GM12875 (cell line): ENCODE measurements around the gene FGD1.

Experiments
- H3K4me3 ChIP-seq: one replicate; pipeline ENCODE4 v1.5.1; 2011; ENCODE audit warnings: low read depth, low read length, control low read depth
- TF ChIP-seq, protein P1 (sequence below): IDR thresholded peaks from 2 replicates; pipeline ENCODE4 v1.5.1; 2011; ENCODE audit warnings: low read depth, mild to moderate bottlenecking, control low read depth, inconsistent platforms, low read length, moderate library complexity, borderline replicate concordance; ENCODE audit not compliant: insufficient read depth

FGD1 gene

DNA sequence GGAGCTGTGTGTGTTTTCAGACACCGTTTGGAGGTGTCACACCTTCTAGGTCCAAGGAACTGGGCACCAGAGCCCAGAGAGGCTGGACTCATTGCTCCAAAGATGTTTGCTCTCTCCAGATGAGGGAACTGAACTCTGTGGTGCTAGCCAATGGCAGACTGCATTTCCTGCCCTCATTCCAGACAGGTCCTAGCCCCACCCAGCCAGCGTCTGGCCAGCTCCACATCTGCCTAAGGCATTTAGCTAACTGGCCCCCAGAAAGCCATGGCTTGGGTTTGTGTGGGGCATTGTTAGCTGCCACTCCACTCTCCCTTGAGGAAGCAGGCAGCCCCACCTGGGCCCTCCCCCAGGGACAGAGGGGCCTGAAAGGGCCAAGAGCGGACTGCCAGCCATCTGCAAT, 11.4 kb downstream of the FGD1 start:
- TF ChIP-seq, protein P1, sequence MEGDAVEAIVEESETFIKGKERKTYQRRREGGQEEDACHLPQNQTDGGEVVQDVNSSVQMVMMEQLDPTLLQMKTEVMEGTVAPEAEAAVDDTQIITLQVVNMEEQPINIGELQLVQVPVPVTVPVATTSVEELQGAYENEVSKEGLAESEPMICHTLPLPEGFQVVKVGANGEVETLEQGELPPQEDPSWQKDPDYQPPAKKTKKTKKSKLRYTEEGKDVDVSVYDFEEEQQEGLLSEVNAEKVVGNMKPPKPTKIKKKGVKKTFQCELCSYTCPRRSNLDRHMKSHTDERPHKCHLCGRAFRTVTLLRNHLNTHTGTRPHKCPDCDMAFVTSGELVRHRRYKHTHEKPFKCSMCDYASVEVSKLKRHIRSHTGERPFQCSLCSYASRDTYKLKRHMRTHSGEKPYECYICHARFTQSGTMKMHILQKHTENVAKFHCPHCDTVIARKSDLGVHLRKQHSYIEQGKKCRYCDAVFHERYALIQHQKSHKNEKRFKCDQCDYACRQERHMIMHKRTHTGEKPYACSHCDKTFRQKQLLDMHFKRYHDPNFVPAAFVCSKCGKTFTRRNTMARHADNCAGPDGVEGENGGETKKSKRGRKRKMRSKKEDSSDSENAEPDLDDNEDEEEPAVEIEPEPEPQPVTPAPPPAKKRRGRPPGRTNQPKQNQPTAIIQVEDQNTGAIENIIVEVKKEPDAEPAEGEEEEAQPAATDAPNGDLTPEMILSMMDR = no peak
- H3K4me3 ChIP-seq = no peak overlapping the region

DNA sequence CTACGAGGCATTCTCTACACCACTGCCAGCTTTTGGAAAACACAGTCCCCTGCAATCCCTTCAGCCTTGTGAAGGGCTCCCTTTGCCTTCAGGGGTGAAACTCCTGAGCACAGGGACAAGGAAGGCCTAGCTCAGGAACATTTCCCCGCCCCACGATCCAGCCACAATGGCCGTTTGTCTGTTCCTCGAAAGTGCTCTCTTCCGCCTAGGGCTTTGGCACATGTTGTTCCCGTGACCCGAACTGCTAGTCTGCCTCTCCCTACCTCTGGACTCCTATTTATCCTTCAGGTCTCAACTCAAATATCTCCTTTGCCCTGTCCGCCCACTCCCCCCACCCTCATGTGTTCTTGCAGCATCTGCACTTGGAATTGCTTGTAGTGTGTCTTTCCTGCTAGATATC, 12.1 kb downstream of the FGD1 start:
- no peak overlapping the region for H3K4me3 ChIP-seq
- TF ChIP-seq, protein P1 = no peak

DNA sequence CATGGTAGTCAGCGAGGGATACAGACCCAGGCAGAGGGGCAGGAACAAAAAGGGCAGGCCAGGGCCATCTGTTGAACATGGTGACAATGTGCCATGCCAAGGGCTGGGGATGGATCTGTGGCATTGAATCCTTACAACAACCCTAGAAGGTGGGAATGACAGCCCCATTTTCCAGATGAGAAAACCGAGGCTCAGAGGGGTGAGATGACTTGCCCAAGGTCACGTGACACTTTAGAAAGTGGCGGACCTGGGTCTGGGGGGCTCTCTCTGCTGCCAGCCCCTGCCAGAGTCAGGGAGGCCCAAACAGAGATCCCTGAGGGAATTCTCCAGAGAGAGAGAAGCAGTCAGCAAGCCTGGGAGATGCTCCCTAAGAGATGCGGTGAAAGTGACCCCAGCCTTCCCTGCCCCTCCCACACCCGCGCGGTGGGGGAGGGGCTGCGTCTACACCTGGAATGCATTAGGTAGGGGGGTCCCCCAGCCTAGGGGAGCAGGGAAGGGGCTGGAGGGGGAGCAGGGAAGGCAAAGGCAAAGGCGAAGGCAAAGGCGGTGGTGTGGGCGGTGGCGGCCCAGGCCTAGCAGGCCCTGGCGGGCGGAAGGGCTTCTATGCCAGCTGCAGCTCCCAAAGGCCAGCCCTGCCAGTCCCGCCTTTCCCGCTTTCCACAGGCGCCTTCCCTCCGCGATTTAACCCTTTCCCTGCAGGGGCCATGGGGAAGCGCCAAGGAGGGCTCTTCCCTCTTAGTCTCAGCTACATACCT, 13.0 kb downstream of the FGD1 start:
- H3K4me3 ChIP-seq = no peak overlapping the region
- TF ChIP-seq, protein P1 = no peak

DNA sequence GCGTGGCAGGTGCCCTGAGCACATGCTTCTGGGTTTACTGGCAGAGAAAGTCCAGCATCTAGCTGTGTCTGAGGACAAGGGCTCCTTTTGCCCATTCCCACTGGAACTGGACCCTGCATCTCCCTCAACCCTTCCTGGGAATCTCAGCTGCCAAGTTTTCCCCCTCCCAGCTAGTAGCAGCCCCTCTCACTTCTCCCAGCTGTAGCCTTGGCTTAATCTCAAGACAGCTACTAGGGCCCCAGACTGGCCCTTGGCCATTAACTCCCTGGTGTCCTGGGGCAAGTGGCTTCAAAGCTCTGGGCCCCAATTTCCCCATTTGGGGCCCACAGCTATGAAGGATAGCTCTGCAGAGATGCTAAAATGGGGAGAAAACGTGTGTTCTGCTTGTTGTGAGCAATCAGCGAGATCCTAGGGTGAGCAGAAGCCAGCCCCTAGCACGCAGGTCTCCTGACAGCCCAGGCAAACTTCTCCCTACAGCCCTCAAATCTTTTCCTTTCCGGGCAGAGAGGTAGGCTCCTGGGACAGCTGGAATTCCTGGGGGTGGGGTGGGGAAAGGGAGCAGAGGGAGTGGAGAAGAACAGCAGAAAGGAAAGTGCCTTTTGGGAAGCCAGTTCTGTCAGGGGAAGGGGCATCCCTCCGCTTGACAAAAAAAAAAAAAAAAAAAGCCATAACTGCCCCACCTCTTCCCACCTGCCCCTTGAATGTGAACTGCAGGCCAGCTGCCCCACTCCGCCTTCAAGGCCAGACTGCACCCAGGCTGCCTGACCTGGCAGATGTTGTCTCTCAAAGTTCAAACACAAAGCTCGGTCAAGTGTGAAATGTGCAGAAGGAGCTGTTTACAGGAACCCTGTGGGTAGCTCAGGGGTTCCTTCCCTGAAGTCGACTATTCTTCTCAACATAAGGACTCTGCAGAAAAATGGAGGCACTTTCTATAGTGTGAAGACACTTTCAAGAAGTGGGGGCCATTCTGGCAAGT, 16.6 kb downstream of the FGD1 start:
- no peak overlapping the region for H3K4me3 ChIP-seq
- TF ChIP-seq, protein P1 = no peak

DNA sequence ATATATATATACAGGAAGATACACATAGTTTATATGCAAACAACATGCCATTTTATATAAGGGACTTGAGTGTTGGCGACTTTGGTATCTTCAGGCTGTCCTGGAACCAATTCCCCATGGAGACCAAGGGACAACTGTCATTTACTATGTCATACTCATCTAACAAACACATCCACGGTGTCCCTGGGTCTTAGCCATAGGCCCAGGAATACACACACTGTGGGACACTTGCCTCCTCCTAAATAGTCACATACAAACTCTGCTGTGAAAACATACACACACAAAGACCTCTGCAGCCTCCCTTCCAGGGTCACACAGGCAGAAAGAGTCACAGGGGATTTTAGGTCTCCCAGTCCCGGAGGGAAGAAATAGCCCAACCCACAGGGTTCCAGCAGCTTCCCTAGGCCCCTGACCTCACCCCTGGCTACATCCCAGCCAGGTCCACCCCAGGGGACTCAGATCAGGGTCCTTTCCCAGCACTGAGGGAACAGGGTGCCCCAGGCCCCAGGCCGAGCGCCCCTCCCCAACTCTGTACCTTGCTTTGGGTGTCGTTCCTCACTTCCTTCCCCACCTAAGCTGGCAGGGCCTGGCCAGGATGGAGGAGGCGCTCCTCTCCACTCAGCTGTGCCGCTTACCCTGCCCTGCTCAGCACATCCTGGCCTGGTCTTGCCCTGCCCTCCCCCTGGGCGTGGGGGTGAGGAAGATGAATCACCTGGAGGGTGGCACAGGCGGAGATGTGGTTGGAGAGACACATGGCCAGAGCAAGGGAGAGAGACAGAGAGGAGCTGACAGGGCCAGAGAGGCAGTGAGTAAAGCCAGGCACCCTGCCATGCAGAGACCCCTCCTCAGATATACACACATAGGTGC, 21.8 kb downstream of the FGD1 start:
- TF ChIP-seq, protein P1 = no peak
- no peak overlapping the region for H3K4me3 ChIP-seq

DNA sequence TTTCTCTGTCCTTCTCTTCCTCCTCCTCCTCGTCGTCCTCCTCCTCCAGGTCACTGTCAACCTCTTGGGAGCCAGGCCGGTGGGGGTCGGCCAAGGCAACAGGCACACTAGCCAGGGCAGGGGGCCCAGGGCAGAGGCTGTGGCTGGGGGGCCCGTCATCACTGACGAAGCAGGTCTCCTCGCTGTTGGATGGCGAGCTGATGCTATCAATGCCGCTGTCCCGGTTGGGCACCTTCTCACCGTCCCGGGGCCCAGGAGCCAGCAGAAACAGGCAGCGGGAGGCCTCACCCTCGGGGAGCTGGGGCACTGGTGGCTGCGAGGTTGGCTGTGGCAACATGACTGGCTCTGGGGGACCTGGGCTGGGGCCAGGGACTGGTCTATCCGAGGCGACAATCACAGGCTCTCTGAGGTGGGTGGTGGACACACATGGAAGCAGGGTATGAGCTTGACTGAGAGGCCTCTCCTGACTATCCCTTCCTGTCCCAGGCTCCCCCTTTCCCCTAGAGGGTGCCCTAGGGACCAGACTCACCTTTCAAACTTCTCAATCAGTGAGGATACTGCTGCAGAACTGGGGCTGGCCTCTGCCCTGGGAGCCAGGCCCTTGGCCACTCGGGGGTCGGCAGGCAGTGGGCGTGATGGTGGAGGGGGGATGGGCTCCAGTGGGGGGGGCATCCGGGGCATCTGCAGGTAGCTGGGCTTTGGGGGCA, 25.8 kb downstream of the FGD1 start:
- H3K4me3 ChIP-seq = no peak overlapping the region
- TF ChIP-seq, protein P1 = no peak
